HG03460 (cell line): ENCODE data around the gene ZNF668.
A peak's percentile ranks its signal among the peaks of the same experiment; 100 is the strongest.

Experiments used
- ATAC-seq: cut with Tn5 transposase; IDR thresholded peaks from one replicate; pipeline ENCODE4 v1.9.1; 2021; ENCODE audit not compliant: unreplicated experiment

ZNF668 gene

GRCh38 chr16:31081428-31082351 lies 7.7 kb upstream of the ZNF668 start:
- no peak for ATAC-seq

GRCh38 chr16:31080756-31081419 lies 6.8 kb upstream of the ZNF668 start:
- ATAC-seq = no peak

- ATAC-seq = no peak
Measured at GRCh38 chr16:31080035-31080629, 6.1 kb upstream of the ZNF668 start.

- ATAC-seq = no peak
Measured at GRCh38 chr16:31079342-31079944, 5.4 kb upstream of the ZNF668 start.

- ATAC-seq = no peak
Measured at GRCh38 chr16:31078597-31079341, 4.7 kb upstream of the ZNF668 start.

DNA sequence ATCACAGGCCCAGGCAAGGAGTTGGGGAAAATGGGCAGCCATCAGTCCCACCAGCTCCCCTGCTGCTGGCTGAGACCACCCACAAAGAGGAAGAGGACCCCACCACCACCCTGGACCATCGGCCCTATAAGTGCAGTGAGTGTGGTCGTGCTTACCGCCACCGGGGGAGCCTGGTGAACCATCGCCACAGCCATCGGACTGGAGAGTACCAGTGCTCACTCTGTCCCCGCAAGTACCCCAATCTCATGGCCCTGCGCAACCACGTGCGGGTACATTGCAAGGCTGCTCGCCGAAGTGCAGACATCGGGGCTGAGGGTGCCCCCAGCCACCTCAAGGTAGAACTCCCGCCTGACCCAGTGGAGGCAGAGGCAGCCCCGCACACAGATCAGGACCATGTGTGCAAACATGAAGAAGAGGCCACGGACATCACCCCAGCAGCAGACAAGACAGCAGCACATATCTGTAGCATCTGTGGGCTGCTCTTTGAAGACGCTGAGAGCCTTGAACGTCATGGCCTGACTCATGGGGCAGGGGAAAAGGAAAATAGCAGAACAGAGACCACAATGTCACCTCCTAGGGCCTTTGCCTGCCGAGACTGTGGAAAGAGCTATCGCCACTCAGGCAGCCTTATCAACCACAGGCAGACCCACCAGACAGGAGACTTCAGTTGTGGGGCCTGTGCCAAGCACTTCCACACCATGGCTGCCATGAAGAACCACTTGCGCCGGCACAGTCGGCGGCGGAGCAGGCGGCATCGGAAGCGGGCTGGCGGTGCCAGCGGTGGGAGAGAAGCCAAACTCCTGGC lies 3.8 kb upstream of the ZNF668 start:
- no peak for ATAC-seq

DNA sequence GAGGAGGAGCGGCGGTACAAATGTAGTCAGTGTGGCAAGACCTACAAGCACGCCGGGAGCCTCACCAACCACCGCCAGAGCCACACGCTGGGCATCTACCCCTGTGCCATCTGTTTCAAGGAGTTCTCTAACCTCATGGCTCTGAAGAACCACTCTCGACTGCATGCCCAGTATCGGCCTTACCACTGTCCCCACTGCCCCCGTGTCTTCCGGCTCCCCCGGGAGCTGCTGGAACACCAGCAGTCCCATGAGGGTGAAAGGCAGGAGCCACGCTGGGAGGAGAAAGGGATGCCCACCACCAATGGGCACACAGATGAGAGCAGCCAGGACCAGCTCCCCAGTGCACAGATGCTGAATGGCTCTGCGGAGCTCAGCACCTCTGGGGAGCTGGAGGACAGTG lies 3.0 kb upstream of the ZNF668 start:
- no peak for ATAC-seq

DNA sequence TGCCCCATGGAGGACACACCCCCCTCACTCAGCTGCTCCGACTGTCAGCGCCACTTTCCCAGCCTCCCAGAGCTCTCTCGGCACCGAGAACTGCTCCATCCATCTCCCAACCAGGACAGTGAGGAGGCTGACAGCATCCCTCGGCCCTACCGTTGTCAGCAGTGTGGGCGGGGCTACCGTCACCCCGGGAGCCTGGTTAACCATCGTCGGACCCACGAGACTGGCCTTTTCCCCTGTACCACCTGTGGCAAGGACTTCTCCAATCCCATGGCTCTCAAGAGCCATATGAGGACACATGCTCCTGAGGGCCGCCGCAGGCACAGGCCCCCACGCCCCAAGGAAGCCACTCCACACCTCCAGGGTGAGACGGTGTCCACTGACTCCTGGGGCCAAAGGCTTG lies 2.3 kb upstream of the ZNF668 start:
- no peak for ATAC-seq

DNA sequence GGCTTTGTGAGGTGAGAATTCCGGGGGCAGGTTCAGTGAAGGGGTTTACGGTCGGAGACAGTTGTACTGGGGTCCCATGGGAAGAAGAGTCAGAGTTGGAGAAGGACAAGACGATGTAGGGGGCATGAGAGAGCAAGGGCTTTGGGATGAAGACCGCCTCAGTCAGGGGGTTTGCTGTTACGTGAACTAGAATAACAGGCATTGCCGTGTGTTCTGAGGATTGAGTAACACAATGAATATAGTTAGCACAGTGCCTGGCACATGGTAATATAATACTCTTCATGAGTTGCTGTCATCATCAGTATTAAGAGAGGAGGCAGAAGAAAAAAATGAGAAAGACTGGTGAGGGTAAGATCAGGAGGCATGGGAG lies 759 bp upstream of the ZNF668 start:
- ATAC-seq = no peak

GRCh38 chr16:31073142-31073969 lies 684 bp downstream of the ZNF668 start:
- peak; percentile 48 for ATAC-seq

- ATAC-seq = no peak
Measured at GRCh38 chr16:31072540-31073141, 1.4 kb downstream of the ZNF668 start.

DNA sequence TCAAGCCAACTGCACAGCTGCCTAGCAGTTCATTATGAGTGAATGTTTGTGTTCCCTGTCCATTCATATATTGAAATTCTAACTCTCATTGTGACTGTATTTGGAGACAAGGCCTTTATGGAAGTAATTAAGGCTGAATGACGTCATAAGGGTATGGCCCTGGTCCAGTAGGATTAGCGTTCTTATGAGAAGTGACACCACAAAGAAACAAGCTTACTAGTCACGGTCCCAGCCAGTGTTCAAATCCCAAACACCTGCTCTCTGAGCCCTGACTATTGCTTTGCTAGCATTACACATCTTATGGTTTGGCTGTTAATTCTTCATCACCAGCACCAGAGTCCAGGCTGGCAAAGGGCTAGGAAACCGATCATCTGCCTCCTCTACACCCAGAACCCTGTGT lies 2.2 kb downstream of the ZNF668 start:
- no peak for ATAC-seq

DNA sequence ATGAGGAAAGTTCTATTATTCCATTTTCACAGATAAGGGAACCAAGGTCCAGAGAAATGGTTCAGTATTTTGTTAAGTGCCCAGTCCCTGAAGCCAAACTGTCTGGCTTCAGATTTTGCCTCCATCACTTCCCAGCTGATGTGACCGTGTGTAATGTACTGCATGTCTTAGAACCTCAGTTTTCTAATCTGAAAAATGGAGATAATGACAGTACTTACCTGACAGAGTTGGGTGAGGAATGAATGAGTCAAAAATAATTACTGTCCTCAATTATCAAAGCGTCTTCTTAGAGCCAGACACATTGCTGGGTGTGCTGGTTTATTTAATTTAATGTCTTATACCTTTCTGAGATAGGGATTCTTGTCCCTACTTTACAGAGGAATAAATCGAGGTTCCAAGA lies 6.7 kb downstream of the ZNF668 start:
- ATAC-seq = no peak

DNA sequence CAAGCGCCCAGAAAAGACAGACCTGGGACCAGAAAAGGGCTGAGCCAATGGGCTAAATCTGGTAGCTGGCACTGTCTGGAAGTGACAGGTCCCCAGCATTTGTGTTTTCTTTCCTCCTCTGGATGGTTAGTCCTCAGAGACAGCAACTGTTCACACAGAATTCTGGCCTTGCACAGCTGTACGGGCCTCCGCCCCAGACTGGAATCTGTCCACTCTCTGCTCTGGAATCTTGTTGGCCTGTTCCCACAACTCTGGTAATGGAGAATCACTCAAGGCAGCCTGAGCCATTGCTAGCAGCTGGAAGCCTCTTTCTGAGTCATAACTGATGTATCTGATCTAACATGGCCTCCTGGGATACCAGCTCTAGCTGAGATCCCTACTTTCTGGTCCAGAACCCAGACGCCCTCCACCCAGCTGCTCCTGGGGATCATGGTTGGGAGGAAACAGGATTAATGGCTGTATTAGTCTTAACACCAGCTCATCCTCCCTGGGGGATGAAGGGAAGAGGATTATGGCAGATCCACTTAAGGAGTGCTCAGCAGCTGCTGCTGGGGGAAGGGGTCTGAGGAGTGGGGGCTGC lies 9.1 kb downstream of the ZNF668 start:
- no peak for ATAC-seq

GRCh38 chr16:31063843-31064611 lies 10.0 kb downstream of the ZNF668 start:
- no peak for ATAC-seq

- no peak for ATAC-seq
Measured at GRCh38 chr16:31063495-31063842, 10.6 kb downstream of the ZNF668 start.

DNA sequence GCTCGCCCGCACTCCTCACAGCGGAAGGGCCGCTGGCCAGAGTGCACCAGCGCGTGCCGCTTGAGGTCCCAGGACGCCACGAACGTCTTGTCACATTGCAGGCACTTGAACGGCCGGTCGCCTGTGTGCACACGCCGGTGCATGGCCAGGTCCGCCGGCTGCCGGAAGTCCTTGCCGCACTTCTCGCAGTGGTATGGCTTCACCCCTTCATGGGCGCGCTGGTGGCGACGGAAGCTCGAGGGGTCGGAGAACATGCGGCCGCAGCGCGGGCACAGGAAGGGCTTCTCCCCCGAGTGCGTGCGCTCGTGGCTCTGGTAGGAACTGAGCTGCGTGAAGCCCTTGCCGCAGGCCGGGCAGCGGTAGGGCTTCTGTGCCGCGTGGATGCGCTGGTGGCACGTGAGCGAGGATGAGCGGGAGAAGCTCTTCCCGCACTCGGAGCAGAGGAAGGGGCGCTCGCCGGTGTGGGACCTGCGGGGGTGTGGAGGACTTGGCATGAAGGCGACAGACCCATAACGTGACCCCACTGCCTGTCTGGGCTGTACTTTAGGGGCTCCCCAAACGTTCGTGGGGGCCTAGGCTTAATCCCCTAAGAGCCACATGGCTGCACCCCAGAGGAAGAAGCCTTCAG lies 12.1 kb downstream of the ZNF668 start:
- no peak for ATAC-seq
